ENCODE measurements around the gene USHBP1.

DNA sequence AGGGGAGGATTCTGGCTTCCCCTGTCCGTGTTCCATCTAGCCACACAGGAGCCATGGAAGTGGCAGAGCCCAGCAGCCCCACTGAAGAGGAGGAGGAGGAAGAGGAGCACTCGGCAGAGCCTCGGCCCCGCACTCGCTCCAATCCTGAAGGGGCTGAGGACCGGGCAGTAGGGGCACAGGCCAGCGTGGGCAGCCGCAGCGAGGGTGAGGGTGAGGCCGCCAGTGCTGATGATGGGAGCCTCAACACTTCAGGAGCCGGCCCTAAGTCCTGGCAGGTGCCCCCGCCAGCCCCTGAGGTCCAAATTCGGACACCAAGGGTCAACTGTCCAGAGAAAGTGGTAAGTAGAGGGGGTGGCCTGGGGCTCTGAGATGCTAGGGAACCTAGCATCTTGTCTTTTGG lies 4.2 kb upstream of the USHBP1 start:
- TF ChIP-seq, protein P1, sequence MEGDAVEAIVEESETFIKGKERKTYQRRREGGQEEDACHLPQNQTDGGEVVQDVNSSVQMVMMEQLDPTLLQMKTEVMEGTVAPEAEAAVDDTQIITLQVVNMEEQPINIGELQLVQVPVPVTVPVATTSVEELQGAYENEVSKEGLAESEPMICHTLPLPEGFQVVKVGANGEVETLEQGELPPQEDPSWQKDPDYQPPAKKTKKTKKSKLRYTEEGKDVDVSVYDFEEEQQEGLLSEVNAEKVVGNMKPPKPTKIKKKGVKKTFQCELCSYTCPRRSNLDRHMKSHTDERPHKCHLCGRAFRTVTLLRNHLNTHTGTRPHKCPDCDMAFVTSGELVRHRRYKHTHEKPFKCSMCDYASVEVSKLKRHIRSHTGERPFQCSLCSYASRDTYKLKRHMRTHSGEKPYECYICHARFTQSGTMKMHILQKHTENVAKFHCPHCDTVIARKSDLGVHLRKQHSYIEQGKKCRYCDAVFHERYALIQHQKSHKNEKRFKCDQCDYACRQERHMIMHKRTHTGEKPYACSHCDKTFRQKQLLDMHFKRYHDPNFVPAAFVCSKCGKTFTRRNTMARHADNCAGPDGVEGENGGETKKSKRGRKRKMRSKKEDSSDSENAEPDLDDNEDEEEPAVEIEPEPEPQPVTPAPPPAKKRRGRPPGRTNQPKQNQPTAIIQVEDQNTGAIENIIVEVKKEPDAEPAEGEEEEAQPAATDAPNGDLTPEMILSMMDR (IDR thresholded peaks at IDR 0.05) = no peak
- no peak for TF ChIP-seq EP300 (IDR thresholded peaks at IDR 0.05; ENCODE audit: low read depth)

Measured in transverse colon (tissue), 3 donors.